GM19468 (cell line): ENCODE data around the gene MCCC1.
"Not testable (repeated sequence)": the region's sequence is repeated elsewhere in the genome, so short reads cannot be mapped to it uniquely, and the experiment has no call there.

Source experiments
- ATAC-seq: cut with Tn5 transposase; IDR thresholded peaks from one replicate; pipeline ENCODE4 v1.9.1; 2021; ENCODE audit warnings: mild to moderate bottlenecking, moderate library complexity, moderate number of reproducible peaks; ENCODE audit not compliant: unreplicated experiment; ENCODE audit errors: extremely low read depth

MCCC1 gene

GRCh38 chr3:182999767-183000166 lies 99.5 kb downstream of the MCCC1 start:
- no peak for ATAC-seq

GRCh38 chr3:182993486-182994201 lies 105.7 kb downstream of the MCCC1 start:
- not testable (repeated sequence) for ATAC-seq

GRCh38 chr3:182989566-182989965 lies 109.7 kb downstream of the MCCC1 start:
- no peak for ATAC-seq

- ATAC-seq = no peak
These were observed 113.3 kb downstream of the MCCC1 start for GRCh38 chr3:182986021-182986420.

GRCh38 chr3:182983876-182984275 lies 115.4 kb downstream of the MCCC1 start:
- no peak for ATAC-seq

GRCh38 chr3:182981038-182981380 lies 118.3 kb downstream of the MCCC1 start:
- no peak for ATAC-seq

GRCh38 chr3:182980204-182981037 lies 118.9 kb downstream of the MCCC1 start, which contains the start of gene DCUN1D1:
Gene DCUN1D1 (minus strand): TSS chr3:182980538. CDS start chr3:182980489, 49 bp downstream.
- ATAC-seq = peak; percentile 85

GRCh38 chr3:182979674-182980191 lies 119.6 kb downstream of the MCCC1 start:
- peak; percentile 9 for ATAC-seq

- ATAC-seq = no peak
These were observed 120.1 kb downstream of the MCCC1 start for GRCh38 chr3:182979103-182979673.

- no peak for ATAC-seq
These were observed 120.9 kb downstream of the MCCC1 start for GRCh38 chr3:182978387-182978786.

- ATAC-seq = no peak
These were observed 126.2 kb downstream of the MCCC1 start for GRCh38 chr3:182973047-182973446.

- no peak for ATAC-seq
These were observed 126.9 kb downstream of the MCCC1 start for GRCh38 chr3:182972387-182972786.

- no peak for ATAC-seq
These were observed 127.7 kb downstream of the MCCC1 start for GRCh38 chr3:182971637-182972036.

GRCh38 chr3:182970811-182971418 lies 128.4 kb downstream of the MCCC1 start:
- no peak for ATAC-seq

GRCh38 chr3:182969853-182970252 lies 129.4 kb downstream of the MCCC1 start:
- no peak for ATAC-seq

GRCh38 chr3:182969277-182969676 lies 130.0 kb downstream of the MCCC1 start:
- ATAC-seq = no peak

GRCh38 chr3:182967218-182968204 lies 131.8 kb downstream of the MCCC1 start:
- ATAC-seq = no peak

GRCh38 chr3:182965861-182966366 lies 133.4 kb downstream of the MCCC1 start:
- no peak for ATAC-seq
